Measurements from ENCODE around the gene ANKRD17.

GRCh38 chr4:73208376-73208775 is 50.2 kb downstream of the ANKRD17 start:
- TF ChIP-seq CTCF (IDR thresholded peaks at IDR 0.05; ENCODE audit: insufficient read depth, low read depth, low read length) (no peak), EZH2 (IDR thresholded peaks at IDR 0.05; ENCODE audit: insufficient read depth, low read length) (no peak)
